ENCODE data around the gene LYSMD4. TPM values are rescaled to one million over a fixed set of nuclear protein-coding genes. Genes with fewer than 3 reads are reported as not detected.

The LYSMD4 gene
- total and polyA plus RNA-seq, 4 donors, result 3.9 to 12.1 (median 7.2) TPM

DNA sequence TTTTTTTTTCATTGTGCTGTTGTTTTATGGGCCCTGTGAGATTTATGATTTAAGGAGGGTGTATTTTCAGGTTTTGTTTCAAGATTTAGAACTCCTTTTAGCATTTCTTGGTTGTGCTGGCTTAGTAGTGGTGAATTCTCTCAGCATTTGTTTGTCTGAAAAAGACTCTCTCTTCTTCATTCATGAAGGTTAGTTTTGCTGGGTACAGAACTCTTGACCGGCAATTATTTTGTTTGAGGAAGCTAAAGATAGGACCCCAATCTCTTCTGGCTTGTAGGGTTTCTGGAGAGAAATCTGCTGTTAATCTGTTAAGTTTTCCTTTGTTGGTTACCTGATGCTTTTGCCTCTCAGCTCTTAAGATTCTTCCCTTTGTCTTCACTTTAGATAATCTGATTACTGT, 46.9 kb downstream of the LYSMD4 start:
- WGBS, result 97% methylated on average over 1 of the region's 1 CpG
- peaks cover 1 to 16% (median 7%) of the 10 kb centered on the region in 4 donors for H3K36me3 ChIP-seq (ENCODE audit: control insufficient read depth in 4 of 4, insufficient read depth in 3 of 4, low read depth in 1 of 4, low read length in 3 of 4)

DNA sequence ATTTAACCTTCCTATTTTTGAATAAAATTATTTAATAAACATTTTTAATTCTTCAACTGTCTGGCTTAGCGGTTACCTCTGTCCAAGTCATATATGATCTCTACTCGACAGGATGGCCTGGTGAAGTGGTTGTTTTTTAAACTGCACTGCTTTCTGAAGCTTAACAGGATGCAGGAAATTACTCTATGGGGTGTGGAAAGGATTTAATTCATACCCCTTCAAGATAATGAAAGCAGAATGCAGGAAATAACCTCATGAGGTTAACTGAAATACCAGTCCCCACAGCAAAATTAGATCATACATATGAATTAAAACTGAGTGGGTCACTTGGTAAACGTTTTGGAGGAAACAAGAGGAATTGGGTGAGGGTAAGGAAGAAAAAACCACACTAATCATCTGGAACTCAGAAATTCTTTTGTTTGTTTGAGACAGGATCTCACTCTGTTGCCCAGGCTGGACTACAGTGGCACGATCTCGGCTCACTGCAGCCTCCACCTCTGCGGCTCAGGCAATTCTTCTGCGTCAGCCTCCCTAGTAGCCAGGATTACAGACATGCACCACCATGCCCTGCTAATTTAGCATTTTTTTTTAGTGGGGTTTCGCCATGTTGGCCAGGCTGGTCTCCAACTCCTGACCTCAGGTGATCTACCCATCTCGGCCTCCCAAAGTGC, 50.1 kb downstream of the LYSMD4 start:
- Histone ChIP-seq H3K27me3 (ENCODE audit: control insufficient read depth in 4 of 4, insufficient read depth in 4 of 4, low read length in 3 of 4) (no peaks in the 10 kb centered on the region), H3K36me3 (ENCODE audit: control insufficient read depth in 4 of 4, insufficient read depth in 3 of 4, low read depth in 1 of 4, low read length in 3 of 4) (peaks cover 0 to 17% (median 12%) of the 10 kb centered on the region in 4 donors), H3K27ac (ENCODE audit: low read depth in 1 of 2, low read length in 2 of 2) (no peak overlapping the region), H3K4me3 (ENCODE audit: low read depth in 1 of 3, low read length in 3 of 3) (no peak overlapping the region), H3K9me3 (ENCODE audit: control insufficient read depth in 4 of 4, low read length in 3 of 4) (no peaks in the 10 kb centered on the region), H3K9ac (ENCODE audit: low read depth in 1 of 2, low read length in 2 of 2) (peak overlapping the region in 1 of 2 donors; percentile 23), H3K4me1 (ENCODE audit: control insufficient read depth in 4 of 4, insufficient read depth in 4 of 4, low read length in 3 of 4) (no peaks in the 10 kb centered on the region)
- WGBS, result 85% methylated on average over 9 of the region's 9 CpGs
- TF ChIP-seq HNF4G (IDR thresholded peaks at IDR 0.05) (no peak), SP1 (IDR thresholded peaks at IDR 0.05) (no peak), GABPA (IDR thresholded peaks at IDR 0.05 in 1 of 2, conservative IDR thresholded peaks at IDR 0.05 in 1 of 2) (no peak), EGR1 (IDR thresholded peaks at IDR 0.05; ENCODE audit: low read depth in 2 of 2) (no peak)
- TF ChIP-seq, protein P1, sequence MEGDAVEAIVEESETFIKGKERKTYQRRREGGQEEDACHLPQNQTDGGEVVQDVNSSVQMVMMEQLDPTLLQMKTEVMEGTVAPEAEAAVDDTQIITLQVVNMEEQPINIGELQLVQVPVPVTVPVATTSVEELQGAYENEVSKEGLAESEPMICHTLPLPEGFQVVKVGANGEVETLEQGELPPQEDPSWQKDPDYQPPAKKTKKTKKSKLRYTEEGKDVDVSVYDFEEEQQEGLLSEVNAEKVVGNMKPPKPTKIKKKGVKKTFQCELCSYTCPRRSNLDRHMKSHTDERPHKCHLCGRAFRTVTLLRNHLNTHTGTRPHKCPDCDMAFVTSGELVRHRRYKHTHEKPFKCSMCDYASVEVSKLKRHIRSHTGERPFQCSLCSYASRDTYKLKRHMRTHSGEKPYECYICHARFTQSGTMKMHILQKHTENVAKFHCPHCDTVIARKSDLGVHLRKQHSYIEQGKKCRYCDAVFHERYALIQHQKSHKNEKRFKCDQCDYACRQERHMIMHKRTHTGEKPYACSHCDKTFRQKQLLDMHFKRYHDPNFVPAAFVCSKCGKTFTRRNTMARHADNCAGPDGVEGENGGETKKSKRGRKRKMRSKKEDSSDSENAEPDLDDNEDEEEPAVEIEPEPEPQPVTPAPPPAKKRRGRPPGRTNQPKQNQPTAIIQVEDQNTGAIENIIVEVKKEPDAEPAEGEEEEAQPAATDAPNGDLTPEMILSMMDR (IDR thresholded peaks at IDR 0.05; ENCODE audit: low read depth, low read length, missing input control), result no peak
- DNase-seq (ENCODE audit: low spot score), result no peak

More for the DNA sequence above, 46.9 kb downstream of the LYSMD4 start:
- Histone ChIP-seq H3K27me3 (ENCODE audit: control insufficient read depth in 4 of 4, insufficient read depth in 4 of 4, low read length in 3 of 4) (no peaks in the 10 kb centered on the region), H3K4me3 (ENCODE audit: low read depth in 1 of 3, low read length in 3 of 3) (no peak overlapping the region), H3K27ac (ENCODE audit: low read depth in 1 of 2, low read length in 2 of 2) (no peak overlapping the region), H3K4me1 (ENCODE audit: control insufficient read depth in 4 of 4, insufficient read depth in 4 of 4, low read length in 3 of 4) (no peaks in the 10 kb centered on the region), H3K9me3 (ENCODE audit: control insufficient read depth in 4 of 4, low read length in 3 of 4) (no peaks in the 10 kb centered on the region), H3K9ac (ENCODE audit: low read depth in 1 of 2, low read length in 2 of 2) (no peak overlapping the region)
- no peak for DNase-seq (ENCODE audit: low spot score)
- TF ChIP-seq GABPA (IDR thresholded peaks at IDR 0.05 in 1 of 2, conservative IDR thresholded peaks at IDR 0.05 in 1 of 2) (no peak), TAF1 (conservative IDR thresholded peaks at IDR 0.05) (no peak), SP1 (IDR thresholded peaks at IDR 0.05) (no peak), HNF4G (IDR thresholded peaks at IDR 0.05) (no peak), YY1 (IDR thresholded peaks at IDR 0.05) (no peak), NR2F2 (IDR thresholded peaks at IDR 0.05) (no peak), EGR1 (IDR thresholded peaks at IDR 0.05; ENCODE audit: low read depth in 2 of 2) (no peak), RAD21 (IDR thresholded peaks at IDR 0.05) (no peak), HNF4A (conservative IDR thresholded peaks at IDR 0.05) (no peak), FOXA2 (IDR thresholded peaks at IDR 0.05) (no peak), FOXA1 (IDR thresholded peaks at IDR 0.05) (no peak), RXRA (IDR thresholded peaks at IDR 0.05) (no peak)
- TF ChIP-seq, protein P1 (IDR thresholded peaks at IDR 0.05; ENCODE audit: low read depth, low read length, missing input control), result no peak
- TF ChIP-seq, protein P2, sequence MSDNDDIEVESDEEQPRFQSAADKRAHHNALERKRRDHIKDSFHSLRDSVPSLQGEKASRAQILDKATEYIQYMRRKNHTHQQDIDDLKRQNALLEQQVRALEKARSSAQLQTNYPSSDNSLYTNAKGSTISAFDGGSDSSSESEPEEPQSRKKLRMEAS (IDR thresholded peaks at IDR 0.05), result no peak
- TF ChIP-seq, protein P3, sequence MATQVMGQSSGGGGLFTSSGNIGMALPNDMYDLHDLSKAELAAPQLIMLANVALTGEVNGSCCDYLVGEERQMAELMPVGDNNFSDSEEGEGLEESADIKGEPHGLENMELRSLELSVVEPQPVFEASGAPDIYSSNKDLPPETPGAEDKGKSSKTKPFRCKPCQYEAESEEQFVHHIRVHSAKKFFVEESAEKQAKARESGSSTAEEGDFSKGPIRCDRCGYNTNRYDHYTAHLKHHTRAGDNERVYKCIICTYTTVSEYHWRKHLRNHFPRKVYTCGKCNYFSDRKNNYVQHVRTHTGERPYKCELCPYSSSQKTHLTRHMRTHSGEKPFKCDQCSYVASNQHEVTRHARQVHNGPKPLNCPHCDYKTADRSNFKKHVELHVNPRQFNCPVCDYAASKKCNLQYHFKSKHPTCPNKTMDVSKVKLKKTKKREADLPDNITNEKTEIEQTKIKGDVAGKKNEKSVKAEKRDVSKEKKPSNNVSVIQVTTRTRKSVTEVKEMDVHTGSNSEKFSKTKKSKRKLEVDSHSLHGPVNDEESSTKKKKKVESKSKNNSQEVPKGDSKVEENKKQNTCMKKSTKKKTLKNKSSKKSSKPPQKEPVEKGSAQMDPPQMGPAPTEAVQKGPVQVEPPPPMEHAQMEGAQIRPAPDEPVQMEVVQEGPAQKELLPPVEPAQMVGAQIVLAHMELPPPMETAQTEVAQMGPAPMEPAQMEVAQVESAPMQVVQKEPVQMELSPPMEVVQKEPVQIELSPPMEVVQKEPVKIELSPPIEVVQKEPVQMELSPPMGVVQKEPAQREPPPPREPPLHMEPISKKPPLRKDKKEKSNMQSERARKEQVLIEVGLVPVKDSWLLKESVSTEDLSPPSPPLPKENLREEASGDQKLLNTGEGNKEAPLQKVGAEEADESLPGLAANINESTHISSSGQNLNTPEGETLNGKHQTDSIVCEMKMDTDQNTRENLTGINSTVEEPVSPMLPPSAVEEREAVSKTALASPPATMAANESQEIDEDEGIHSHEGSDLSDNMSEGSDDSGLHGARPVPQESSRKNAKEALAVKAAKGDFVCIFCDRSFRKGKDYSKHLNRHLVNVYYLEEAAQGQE (IDR thresholded peaks at IDR 0.05), result no peak
- TF ChIP-seq, protein P4, sequence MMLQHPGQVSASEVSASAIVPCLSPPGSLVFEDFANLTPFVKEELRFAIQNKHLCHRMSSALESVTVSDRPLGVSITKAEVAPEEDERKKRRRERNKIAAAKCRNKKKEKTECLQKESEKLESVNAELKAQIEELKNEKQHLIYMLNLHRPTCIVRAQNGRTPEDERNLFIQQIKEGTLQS (IDR thresholded peaks at IDR 0.05), result no peak

Measured in liver (tissue), 9 donors.